GOT3 (cell line): ENCODE measurements around the gene RPP14.

Source experiments
- DNase-seq: peaks from one replicate; lab custom pipeline; 2025; ENCODE audit warnings: mixed read lengths; lab: John Stamatoyannopoulos, UW

The RPP14 gene

GRCh38 chr3:58356054-58356453, 50.0 kb downstream of the RPP14 start:
- no peak for DNase-seq

GRCh38 chr3:58357402-58357801, 51.4 kb downstream of the RPP14 start:
- DNase-seq: no peak

- no peak for DNase-seq
Measured at GRCh38 chr3:58358092-58358491, 52.0 kb downstream of the RPP14 start.

- DNase-seq: no peak
Measured at GRCh38 chr3:58358808-58359207, 52.8 kb downstream of the RPP14 start.

- DNase-seq: no peak
Measured at GRCh38 chr3:58359621-58360020, 53.6 kb downstream of the RPP14 start.

- no peak for DNase-seq
Measured at GRCh38 chr3:58361866-58362265, 55.8 kb downstream of the RPP14 start.

GRCh38 chr3:58366699-58367098, 60.7 kb downstream of the RPP14 start:
- DNase-seq: no peak

- no peak for DNase-seq
Measured at GRCh38 chr3:58369038-58369437, 63.0 kb downstream of the RPP14 start.
